ENCODE data around the gene FYN.
"Not testable (repeated sequence)": the region's sequence is repeated elsewhere in the genome, so short reads cannot be mapped to it uniquely, and the experiment has no call there.

The FYN gene

DNA sequence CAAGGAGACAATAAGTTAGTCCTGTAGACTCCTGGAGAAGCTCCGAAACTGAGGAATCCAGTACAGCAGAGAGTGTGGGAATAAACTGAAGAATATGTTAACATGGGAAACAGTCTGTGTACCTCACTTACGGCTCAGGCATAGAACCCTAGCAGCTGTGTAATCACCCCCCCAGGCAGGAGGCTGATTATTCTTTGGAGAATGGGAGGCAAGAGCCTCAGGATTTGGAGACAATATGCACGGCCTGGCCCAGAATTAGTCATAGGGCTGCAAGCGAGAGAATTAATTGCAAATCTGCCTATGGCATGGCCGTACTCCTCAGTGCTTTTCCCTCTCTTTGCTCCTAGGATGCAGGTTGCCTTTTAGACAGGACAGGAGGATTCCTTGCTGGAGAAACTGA is 27.5 kb upstream of the FYN start:
- H3K36me3 ChIP-seq (ENCODE audit: control insufficient read depth in 1 of 2, insufficient read depth in 2 of 2, low read length in 2 of 2): no peaks in the 10 kb centered on the region
- H3K4me3 ChIP-seq (ENCODE audit: low read depth in 1 of 2, low read length in 2 of 2): no peak overlapping the region
- no peak overlapping the region for H3K27ac ChIP-seq (ENCODE audit: low read length)
- no peaks in the 10 kb centered on the region for H3K9me3 ChIP-seq (ENCODE audit: control insufficient read depth in 1 of 2, low read length in 2 of 2)
- no peaks in the 10 kb centered on the region for H3K4me1 ChIP-seq (ENCODE audit: control insufficient read depth in 1 of 2, insufficient read depth in 2 of 2, low read length in 2 of 2)
- H3K27me3 ChIP-seq (ENCODE audit: low read depth, low read length): no peaks in the 10 kb centered on the region

DNA sequence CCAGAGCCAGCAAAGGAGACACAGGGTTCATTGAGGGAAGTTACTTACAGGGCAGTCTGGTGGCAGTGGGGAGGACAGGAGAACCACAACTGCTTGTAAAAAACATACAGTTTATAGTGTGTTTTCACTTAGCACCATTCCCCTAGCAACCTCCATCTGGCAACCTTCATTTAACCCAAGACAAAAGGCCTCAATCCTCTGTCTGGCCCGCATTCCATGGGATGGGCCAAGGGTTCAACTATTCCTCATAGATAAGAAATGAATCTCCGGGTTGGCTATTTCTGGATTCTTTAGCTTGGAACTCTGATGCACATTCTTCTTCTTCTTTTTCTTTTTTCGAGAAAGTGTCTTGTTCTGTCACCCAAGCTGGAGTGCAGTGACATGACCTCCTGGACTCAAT is 26.3 kb upstream of the FYN start:
- H3K4me3 ChIP-seq (ENCODE audit: low read depth in 1 of 2, low read length in 2 of 2): no peak overlapping the region
- no peaks in the 10 kb centered on the region for H3K36me3 ChIP-seq (ENCODE audit: control insufficient read depth in 1 of 2, insufficient read depth in 2 of 2, low read length in 2 of 2)
- no peak overlapping the region for H3K27ac ChIP-seq (ENCODE audit: low read length)
- no peaks in the 10 kb centered on the region for H3K4me1 ChIP-seq (ENCODE audit: control insufficient read depth in 1 of 2, insufficient read depth in 2 of 2, low read length in 2 of 2)
- H3K9me3 ChIP-seq (ENCODE audit: control insufficient read depth in 1 of 2, low read length in 2 of 2): no peaks in the 10 kb centered on the region
- no peaks in the 10 kb centered on the region for H3K27me3 ChIP-seq (ENCODE audit: low read depth, low read length)

DNA sequence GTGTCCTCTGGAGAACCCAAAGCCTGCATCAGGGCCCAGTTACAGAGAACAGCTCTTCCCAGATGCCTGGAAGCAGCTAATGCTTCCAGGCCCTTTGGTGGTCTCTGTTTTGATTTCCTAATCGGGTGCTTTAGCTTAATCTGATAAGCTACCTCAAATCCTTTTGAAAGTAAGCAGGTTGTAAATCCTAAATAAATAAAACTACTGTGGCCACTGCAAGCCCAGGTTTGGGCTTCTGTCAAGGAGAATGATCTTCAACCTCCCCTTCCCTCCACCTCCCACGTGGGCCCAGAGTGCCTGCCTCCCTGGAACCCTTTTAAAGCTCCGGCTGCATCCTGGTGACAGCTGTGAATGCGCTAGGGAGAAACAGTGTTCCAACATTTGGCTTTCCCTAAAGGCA is 25.2 kb upstream of the FYN start:
- H3K36me3 ChIP-seq (ENCODE audit: control insufficient read depth in 1 of 2, insufficient read depth in 2 of 2, low read length in 2 of 2): no peaks in the 10 kb centered on the region
- no peaks in the 10 kb centered on the region for H3K27me3 ChIP-seq (ENCODE audit: low read depth, low read length)

DNA sequence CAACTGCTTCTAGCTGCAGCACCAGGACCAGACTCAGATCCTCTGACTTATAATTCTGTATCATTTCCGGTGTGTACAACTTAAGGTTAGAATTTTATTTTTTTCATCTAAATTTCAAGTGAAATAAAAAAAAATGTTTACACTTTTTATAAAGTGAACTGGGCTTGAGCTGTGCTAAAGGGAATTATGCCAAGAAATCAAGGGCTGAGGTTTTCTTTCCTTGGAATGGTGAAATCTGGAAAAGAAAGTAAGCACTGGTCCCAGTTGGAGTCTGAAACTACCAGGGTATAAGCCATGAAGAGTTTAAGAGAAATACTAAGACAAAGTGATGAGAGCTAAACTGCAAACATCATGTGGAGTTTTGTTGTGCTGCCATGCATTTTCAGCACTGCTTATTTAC is 21.7 kb upstream of the FYN start:
- Histone ChIP-seq H3K9me3 (ENCODE audit: control insufficient read depth in 1 of 2, low read length in 2 of 2) (no peaks in the 10 kb centered on the region), H3K27me3 (ENCODE audit: low read depth, low read length) (no peaks in the 10 kb centered on the region), H3K27ac (ENCODE audit: low read length) (no peak overlapping the region), H3K36me3 (ENCODE audit: control insufficient read depth in 1 of 2, insufficient read depth in 2 of 2, low read length in 2 of 2) (no peaks in the 10 kb centered on the region), H3K4me3 (ENCODE audit: low read depth in 1 of 2, low read length in 2 of 2) (no peak overlapping the region), H3K4me1 (ENCODE audit: control insufficient read depth in 1 of 2, insufficient read depth in 2 of 2, low read length in 2 of 2) (no peaks in the 10 kb centered on the region)

More for the DNA sequence above, 25.2 kb upstream of the FYN start:
- H3K27ac ChIP-seq (ENCODE audit: low read length): no peak overlapping the region
- H3K9me3 ChIP-seq (ENCODE audit: control insufficient read depth in 1 of 2, low read length in 2 of 2): no peaks in the 10 kb centered on the region
- no peaks in the 10 kb centered on the region for H3K4me1 ChIP-seq (ENCODE audit: control insufficient read depth in 1 of 2, insufficient read depth in 2 of 2, low read length in 2 of 2)
- H3K4me3 ChIP-seq (ENCODE audit: low read depth in 1 of 2, low read length in 2 of 2): no peak overlapping the region

DNA sequence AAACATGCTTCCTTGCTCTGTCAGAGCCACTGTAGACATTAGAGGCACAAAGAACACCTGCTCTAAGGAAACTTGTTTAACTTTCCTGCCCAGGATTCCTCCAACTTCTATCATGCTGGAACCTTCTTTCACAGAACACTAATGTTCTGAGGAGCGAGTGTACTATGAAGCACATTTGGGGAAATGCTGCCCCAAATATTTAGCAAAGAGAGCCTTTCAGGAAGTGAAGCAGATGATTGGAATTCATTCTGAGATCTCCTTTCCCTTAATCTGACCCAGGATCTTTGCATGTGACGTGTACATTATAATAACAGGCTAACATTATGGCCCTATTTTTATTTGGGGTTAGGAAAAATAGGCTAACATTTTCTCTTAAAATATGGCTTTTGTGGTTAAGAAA is 21.0 kb upstream of the FYN start:
- Histone ChIP-seq H3K27me3 (ENCODE audit: low read depth, low read length) (no peaks in the 10 kb centered on the region), H3K36me3 (ENCODE audit: control insufficient read depth in 1 of 2, insufficient read depth in 2 of 2, low read length in 2 of 2) (no peaks in the 10 kb centered on the region), H3K9me3 (ENCODE audit: control insufficient read depth in 1 of 2, low read length in 2 of 2) (no peaks in the 10 kb centered on the region), H3K27ac (ENCODE audit: low read length) (no peak overlapping the region), H3K4me3 (ENCODE audit: low read depth in 1 of 2, low read length in 2 of 2) (no peak overlapping the region), H3K4me1 (ENCODE audit: control insufficient read depth in 1 of 2, insufficient read depth in 2 of 2, low read length in 2 of 2) (no peaks in the 10 kb centered on the region)

DNA sequence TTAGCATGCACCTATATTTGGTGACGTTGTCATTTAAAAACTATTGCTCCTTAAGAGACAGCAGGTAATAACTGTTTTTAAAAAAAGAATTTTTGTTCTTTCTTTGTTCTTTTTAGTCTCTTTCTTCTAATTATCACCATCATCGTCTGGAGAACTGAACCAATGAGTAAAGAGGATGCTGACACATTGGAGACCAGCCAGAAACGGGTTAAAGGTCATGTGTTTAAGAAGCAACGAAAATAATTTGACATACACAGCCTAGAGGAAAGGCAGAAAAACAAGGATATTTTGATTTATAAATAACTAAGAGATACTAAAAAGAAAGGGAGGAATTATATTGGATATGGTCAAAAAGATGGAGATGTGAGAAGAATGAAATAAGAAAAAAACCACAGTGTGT is 19.2 kb upstream of the FYN start:
- no peaks in the 10 kb centered on the region for H3K9me3 ChIP-seq (ENCODE audit: control insufficient read depth in 1 of 2, low read length in 2 of 2)
- H3K27ac ChIP-seq (ENCODE audit: low read length): no peak overlapping the region
- H3K4me3 ChIP-seq (ENCODE audit: low read depth in 1 of 2, low read length in 2 of 2): no peak overlapping the region
- H3K36me3 ChIP-seq (ENCODE audit: control insufficient read depth in 1 of 2, insufficient read depth in 2 of 2, low read length in 2 of 2): no peaks in the 10 kb centered on the region
- H3K4me1 ChIP-seq (ENCODE audit: control insufficient read depth in 1 of 2, insufficient read depth in 2 of 2, low read length in 2 of 2): no peaks in the 10 kb centered on the region
- H3K27me3 ChIP-seq (ENCODE audit: low read depth, low read length): no peaks in the 10 kb centered on the region

DNA sequence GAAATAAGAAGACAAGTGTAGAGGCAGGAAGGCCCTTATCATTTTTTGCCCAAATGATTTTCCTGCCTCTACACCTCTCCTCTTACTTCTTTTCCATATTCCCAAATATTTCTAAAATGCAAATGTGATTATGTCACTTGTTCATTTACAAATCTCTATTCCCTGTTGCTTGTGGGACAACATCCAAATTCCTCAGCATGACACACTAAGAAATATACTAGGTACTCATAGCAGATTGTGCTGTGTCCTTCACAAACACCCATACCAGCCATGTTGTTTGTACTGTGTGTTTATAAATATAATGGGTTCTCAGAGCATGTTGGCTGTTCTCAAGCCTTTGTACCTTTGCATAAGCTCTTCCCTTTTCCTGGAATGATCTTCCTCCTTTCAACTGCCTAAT is 17.7 kb upstream of the FYN start:
- H3K27me3 ChIP-seq (ENCODE audit: low read depth, low read length): no peaks in the 10 kb centered on the region
- no peaks in the 10 kb centered on the region for H3K9me3 ChIP-seq (ENCODE audit: control insufficient read depth in 1 of 2, low read length in 2 of 2)
- no peaks in the 10 kb centered on the region for H3K4me1 ChIP-seq (ENCODE audit: control insufficient read depth in 1 of 2, insufficient read depth in 2 of 2, low read length in 2 of 2)
- no peaks in the 10 kb centered on the region for H3K36me3 ChIP-seq (ENCODE audit: control insufficient read depth in 1 of 2, insufficient read depth in 2 of 2, low read length in 2 of 2)
- no peak overlapping the region for H3K27ac ChIP-seq (ENCODE audit: low read length)
- no peak overlapping the region for H3K4me3 ChIP-seq (ENCODE audit: low read depth in 1 of 2, low read length in 2 of 2)

DNA sequence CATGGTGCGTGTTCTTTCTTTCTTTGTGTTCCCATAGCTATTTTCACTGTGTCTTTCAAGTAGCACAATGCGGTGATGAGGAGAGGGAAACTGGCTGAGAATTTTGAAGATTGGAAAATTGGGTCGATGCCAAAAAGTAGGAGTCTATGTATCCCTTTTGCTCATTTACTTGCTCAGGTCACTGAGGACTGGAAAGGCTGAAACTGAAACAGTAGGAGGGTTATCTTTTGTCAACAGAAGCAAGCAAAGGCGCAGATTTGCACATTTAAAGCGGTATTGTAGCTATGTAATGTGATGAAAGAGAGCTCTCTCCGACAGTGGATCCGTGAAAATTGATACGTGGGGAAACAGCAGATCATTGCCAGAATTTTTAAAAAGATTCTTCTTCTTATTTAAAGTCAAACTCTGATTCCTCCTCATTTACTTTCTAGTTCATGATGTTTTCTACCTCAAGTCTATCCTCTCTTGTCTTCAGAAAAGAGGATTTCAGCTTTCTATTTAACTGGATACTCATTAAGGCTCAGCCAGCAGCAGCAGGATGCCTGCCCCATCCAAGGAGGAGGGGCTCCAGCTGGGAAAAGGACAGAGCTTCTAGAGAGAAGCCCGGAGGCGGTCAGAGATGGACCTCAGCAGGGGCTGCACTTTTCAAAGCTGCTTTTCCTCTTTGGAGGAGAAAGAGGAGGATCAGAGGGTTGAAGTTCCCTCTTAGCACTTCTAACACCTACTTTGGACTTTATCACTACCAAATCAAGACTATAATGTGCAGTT is 15.9 kb upstream of the FYN start:
- Histone ChIP-seq H3K27ac (ENCODE audit: low read length) (no peak overlapping the region), H3K4me3 (ENCODE audit: low read depth in 1 of 2, low read length in 2 of 2) (peak overlapping the region; percentile 24 to 47)

DNA sequence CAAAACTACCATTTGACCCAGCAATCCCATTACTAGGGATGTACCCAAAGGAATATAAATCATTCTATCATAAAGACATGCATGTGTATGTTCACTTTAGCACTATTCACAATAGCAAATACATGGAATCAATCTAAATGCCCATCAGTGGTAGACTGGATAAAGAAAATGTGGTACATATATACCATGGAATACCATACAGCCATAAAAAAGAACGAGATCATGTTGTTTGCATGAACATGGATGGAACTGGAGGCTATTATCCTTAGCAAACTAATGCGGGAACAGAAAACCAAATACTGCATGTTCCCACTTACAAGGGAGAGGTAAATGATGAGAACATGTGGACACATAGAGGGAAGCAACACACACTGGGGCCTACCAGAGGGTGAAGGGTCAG is 13.5 kb upstream of the FYN start:
- H3K27me3 ChIP-seq (ENCODE audit: low read depth, low read length); H3K27ac ChIP-seq (ENCODE audit: low read length); H3K9me3 ChIP-seq (ENCODE audit: control insufficient read depth in 1 of 2, low read length in 2 of 2); H3K4me3 ChIP-seq (ENCODE audit: low read depth in 1 of 2, low read length in 2 of 2); H3K36me3 ChIP-seq (ENCODE audit: control insufficient read depth in 1 of 2, insufficient read depth in 2 of 2, low read length in 2 of 2); H3K4me1 ChIP-seq (ENCODE audit: control insufficient read depth in 1 of 2, insufficient read depth in 2 of 2, low read length in 2 of 2): not testable (repeated sequence)

More for the DNA sequence above, 15.9 kb upstream of the FYN start:
- no peaks in the 10 kb centered on the region for H3K4me1 ChIP-seq (ENCODE audit: control insufficient read depth in 1 of 2, insufficient read depth in 2 of 2, low read length in 2 of 2)
- H3K9me3 ChIP-seq (ENCODE audit: control insufficient read depth in 1 of 2, low read length in 2 of 2): no peaks in the 10 kb centered on the region
- H3K36me3 ChIP-seq (ENCODE audit: control insufficient read depth in 1 of 2, insufficient read depth in 2 of 2, low read length in 2 of 2): no peaks in the 10 kb centered on the region
- H3K27me3 ChIP-seq (ENCODE audit: low read depth, low read length): no peaks in the 10 kb centered on the region

DNA sequence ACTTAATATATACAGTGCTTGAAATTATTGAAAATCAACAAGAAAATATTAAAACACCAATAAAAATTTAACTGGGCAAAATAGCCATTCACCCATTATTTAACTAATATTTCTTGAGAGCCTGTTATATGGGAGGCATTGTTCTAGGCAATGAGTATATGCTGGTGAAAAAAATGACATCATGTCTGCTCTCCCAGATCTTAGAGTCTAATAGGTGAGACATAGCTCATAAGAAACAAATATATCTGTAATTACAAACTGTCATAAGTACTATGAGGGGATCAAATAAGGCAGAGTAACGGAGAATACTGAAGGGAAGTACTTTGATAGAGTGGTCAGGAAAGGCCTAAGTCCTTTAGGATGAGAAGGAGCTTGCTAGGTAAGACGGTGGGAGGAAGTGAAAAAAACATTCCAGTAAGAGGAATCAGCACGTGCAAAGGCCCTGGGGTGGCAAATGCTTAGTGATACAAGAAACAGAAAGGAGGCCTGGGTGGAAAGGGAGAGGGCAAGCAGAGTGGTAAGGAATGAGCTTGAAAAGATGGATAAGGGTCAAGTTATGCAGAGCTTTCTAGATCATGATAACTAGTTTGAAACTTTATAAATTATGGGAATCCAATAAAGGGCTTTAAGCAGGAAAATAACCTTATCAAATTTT is 12.2 kb upstream of the FYN start:
- H3K27ac ChIP-seq (ENCODE audit: low read length): no peak overlapping the region
- no peaks in the 10 kb centered on the region for H3K4me1 ChIP-seq (ENCODE audit: control insufficient read depth in 1 of 2, insufficient read depth in 2 of 2, low read length in 2 of 2)
- H3K9me3 ChIP-seq (ENCODE audit: control insufficient read depth in 1 of 2, low read length in 2 of 2): no peaks in the 10 kb centered on the region
- no peaks in the 10 kb centered on the region for H3K36me3 ChIP-seq (ENCODE audit: control insufficient read depth in 1 of 2, insufficient read depth in 2 of 2, low read length in 2 of 2)
- H3K4me3 ChIP-seq (ENCODE audit: low read depth in 1 of 2, low read length in 2 of 2): no peak overlapping the region
- no peaks in the 10 kb centered on the region for H3K27me3 ChIP-seq (ENCODE audit: low read depth, low read length)

DNA sequence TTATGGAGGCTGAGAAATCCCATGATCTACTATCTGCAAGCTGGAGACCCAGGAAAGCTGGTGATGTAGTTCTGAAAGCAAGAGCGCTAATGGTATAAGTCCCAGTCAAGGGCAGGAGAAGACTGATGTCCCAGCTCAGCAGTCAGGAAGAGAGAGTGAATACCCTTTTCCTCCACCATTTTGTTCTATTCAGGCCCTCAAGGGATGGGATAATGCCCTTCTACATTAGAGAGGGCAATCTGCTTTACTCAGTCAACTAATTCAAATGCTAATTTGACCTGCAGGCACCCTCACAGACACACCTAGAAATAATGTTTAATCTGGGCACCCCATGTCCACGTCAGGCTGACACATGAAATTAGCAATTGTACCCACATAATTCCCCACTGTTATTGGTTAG is 10.8 kb upstream of the FYN start:
- Histone ChIP-seq H3K4me1 (ENCODE audit: control insufficient read depth in 1 of 2, insufficient read depth in 2 of 2, low read length in 2 of 2) (no peaks in the 10 kb centered on the region), H3K27me3 (ENCODE audit: low read depth, low read length) (no peaks in the 10 kb centered on the region), H3K27ac (ENCODE audit: low read length) (no peak overlapping the region), H3K9me3 (ENCODE audit: control insufficient read depth in 1 of 2, low read length in 2 of 2) (no peaks in the 10 kb centered on the region), H3K36me3 (ENCODE audit: control insufficient read depth in 1 of 2, insufficient read depth in 2 of 2, low read length in 2 of 2) (no peaks in the 10 kb centered on the region), H3K4me3 (ENCODE audit: low read depth in 1 of 2, low read length in 2 of 2) (no peak overlapping the region)

Measured in muscle layer of duodenum (tissue), 2 donors.